Keratinocyte (primary cell): ENCODE measurements around the gene RASL12.

Source experiments
- EZH2 ChIP-seq: IDR thresholded peaks from one replicate; pipeline ENCODE4 v1.6.1; 2012; ENCODE audit warnings: inconsistent platforms, mild to moderate bottlenecking, low read length, moderate library complexity
- TF ChIP-seq, protein P1 (sequence below), 3 experiments: IDR thresholded peaks in 1 of 3; conservative IDR thresholded peaks in 1 of 3; optimal IDR thresholded peaks in 1 of 3; 2 replicates in 2 of 3; 3 replicates in 1 of 3; pipeline versions ENCODE3 to v1.5.1; 2011; ENCODE audit warnings: low read length in 3 of 3, mild to moderate bottlenecking in 3 of 3, moderate library complexity in 2 of 3, control low read depth in 1 of 3, inconsistent platforms in 1 of 3; ENCODE audit not compliant: insufficient read depth in 2 of 3; ENCODE audit errors: extremely low read depth in 1 of 3

DNA sequence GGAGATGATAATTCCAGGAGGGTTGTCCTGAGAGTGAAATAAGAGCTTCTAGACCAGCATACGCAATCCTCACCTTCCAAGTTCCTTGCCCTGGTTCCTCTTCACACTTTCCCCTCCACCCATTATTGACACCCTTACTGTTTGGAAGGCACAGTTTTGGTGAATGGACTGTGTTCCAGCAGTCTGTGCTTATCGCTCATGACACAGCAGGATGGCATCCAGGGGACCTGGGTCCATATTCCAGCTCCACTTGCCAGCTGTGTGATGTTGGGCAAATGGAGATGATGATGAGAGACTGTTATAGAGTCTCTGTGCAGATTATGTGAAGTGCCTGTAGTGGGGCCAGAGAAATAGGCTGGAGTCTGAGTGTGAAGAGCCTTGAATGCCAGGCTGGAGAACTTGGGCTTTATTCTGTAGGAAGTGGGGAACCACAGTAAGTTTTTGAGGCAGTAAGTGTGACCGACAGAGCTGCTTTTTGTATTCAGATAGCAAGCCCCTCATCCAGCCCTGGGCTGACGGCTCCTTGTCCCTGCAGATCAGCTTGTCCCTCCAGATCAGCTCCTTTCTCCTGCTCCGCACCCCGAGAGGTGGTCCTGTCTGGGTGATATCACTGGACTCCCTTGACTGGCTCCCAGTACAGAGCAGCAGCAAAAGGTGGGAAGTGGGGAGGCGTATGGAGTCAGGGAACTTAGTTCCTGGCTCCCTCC, 16.9 kb upstream of the RASL12 start:
- TF ChIP-seq, protein P1, sequence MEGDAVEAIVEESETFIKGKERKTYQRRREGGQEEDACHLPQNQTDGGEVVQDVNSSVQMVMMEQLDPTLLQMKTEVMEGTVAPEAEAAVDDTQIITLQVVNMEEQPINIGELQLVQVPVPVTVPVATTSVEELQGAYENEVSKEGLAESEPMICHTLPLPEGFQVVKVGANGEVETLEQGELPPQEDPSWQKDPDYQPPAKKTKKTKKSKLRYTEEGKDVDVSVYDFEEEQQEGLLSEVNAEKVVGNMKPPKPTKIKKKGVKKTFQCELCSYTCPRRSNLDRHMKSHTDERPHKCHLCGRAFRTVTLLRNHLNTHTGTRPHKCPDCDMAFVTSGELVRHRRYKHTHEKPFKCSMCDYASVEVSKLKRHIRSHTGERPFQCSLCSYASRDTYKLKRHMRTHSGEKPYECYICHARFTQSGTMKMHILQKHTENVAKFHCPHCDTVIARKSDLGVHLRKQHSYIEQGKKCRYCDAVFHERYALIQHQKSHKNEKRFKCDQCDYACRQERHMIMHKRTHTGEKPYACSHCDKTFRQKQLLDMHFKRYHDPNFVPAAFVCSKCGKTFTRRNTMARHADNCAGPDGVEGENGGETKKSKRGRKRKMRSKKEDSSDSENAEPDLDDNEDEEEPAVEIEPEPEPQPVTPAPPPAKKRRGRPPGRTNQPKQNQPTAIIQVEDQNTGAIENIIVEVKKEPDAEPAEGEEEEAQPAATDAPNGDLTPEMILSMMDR (optimal IDR thresholded peaks at IDR 0.05 in 1 of 3, IDR thresholded peaks at IDR 0.05 in 1 of 3, conservative IDR thresholded peaks at IDR 0.05 in 1 of 3; ENCODE audit: extremely low read depth in 1 of 3, insufficient read depth in 2 of 3, low read length in 3 of 3) = no peak
- no peak for TF ChIP-seq EZH2
